Testis (tissue), 3 donors: ENCODE results near the gene NUP153. TPM values are rescaled to one million over a fixed set of nuclear protein-coding genes. Genes with fewer than 3 reads are reported as not detected.

Source experiments
- DNase-seq: peaks from one replicate; pipeline ENCODE4 v3.0.0-alpha.2; 2019
- H3K27ac ChIP-seq, 2 donors: fragments of 200-600 bp; sonication (generic); one replicate each; pipeline ENCODE4 v1.5.1; 2019
- H3K27me3 ChIP-seq: fragments of 200-600 bp; sonication (generic); one replicate; pipeline ENCODE4 v1.5.1; 2019
- H3K36me3 ChIP-seq: fragments of 200-600 bp; sonication (generic); one replicate; pipeline ENCODE4 v1.5.1; 2017; ENCODE audit warnings: low read depth; ENCODE audit errors: missing control alignments
- H3K4me1 ChIP-seq: fragments of 200-600 bp; sonication (generic); one replicate; pipeline ENCODE4 v1.5.1; 2019
- H3K4me3 ChIP-seq, 2 donors: fragments of 200-600 bp; sonication (generic); one replicate each; pipeline ENCODE4 v1.5.1; 2017 to 2019
- H3K9me3 ChIP-seq: fragments of 200-600 bp; sonication (generic); one replicate; pipeline ENCODE4 v1.5.1; 2017
- CTCF ChIP-seq, 3 experiments: fragments of 450-650 bp in 2 of 3; fragments of 200-600 bp in 1 of 3; sonication (generic) in 1 of 3; IDR thresholded peaks; one replicate each; pipeline ENCODE4 v1.5.1; 2016 to 2019; ENCODE audit warnings: antibody characterized with exemption in 3 of 3, mild to moderate bottlenecking in 2 of 3, moderate library complexity in 1 of 3
- POLR2A ChIP-seq: fragments of 450-650 bp; IDR thresholded peaks from one replicate; pipeline ENCODE4 v1.6.1; 2017; ENCODE audit warnings: antibody characterized with exemption, mild to moderate bottlenecking, moderate library complexity
- WGBS, 2 donors: methylation state at CpG; one replicate each; pipeline ENCODE4 v1.1.5; 2018; 5-methylcytosine and 5-hydroxymethylcytosine counted together
- intact Hi-C: fragments of 100-400 bp; cut with DNase I; formaldehyde crosslinking; loops from one replicate; pipeline ENCODE4 v1.15.1; 2023; ENCODE audit warnings: low total_unique reads
- polyA plus RNA-seq: library from polyadenylated mRNA; stranded (reverse); fragments of 350-450 nt; fragmentation: Illumina TruSeq; extraction: RNeasy Lipid Tissue Mini Kit (QIAGEN cat#74804); gene quantifications from one replicate; pipeline ENCODE4 v1.2.3, GENCODE V29; 2014; ENCODE audit warnings: low read depth, low replicate concordance; ENCODE audit not compliant: insufficient read depth
- total RNA-seq, 2 donors: library from RNA; depleted of rRNA; stranded (reverse); fragments of >200 nt; gene quantifications; one replicate each; pipeline ENCODE4 v1.2.3, GENCODE V29; 2016

NUP153 gene
- total and polyA plus RNA-seq, 3 donors from 2014 or later = 62.5 to 64.1 (median 63.2) TPM

- Histone ChIP-seq H3K27ac (no peak overlapping the region), H3K4me1 (no peaks in the 10 kb centered on the region), H3K36me3 (no peaks in the 10 kb centered on the region), H3K4me3 (no peak overlapping the region), H3K27me3 (no peaks in the 10 kb centered on the region), H3K9me3 (no peaks in the 10 kb centered on the region)
- intact Hi-C loops = no loop called here
- TF ChIP-seq POLR2A (no peak), CTCF (IDR thresholded peaks at IDR 0.05) (no peak)
- WGBS, 2 donors = 96 to 99% methylated on average over 3 of the region's 3 CpGs
- no peak for DNase-seq
These were observed 66.2 kb downstream of the NUP153 start for GRCh38 chr6:17640477-17640917.

- no peaks in the 10 kb centered on the region for H3K27me3 ChIP-seq
- WGBS, 2 donors = 45 to 55% methylated on average over 2 of the region's 2 CpGs
- DNase-seq = no peak
- no peak overlapping the region for H3K4me3 ChIP-seq
- H3K27ac ChIP-seq = peak overlapping the region in 1 of 2 donors; percentile 12
- H3K36me3 ChIP-seq = no peaks in the 10 kb centered on the region
- H3K9me3 ChIP-seq = no peaks in the 10 kb centered on the region
- intact Hi-C loops = no loop called here
- no peak for TF ChIP-seq CTCF (IDR thresholded peaks at IDR 0.05)
- TF ChIP-seq POLR2A = no peak
- H3K4me1 ChIP-seq = no peaks in the 10 kb centered on the region
These were observed 68.5 kb downstream of the NUP153 start for GRCh38 chr6:17638212-17638715.

- 96 to 98% methylated on average over 4 of the region's 4 CpGs for WGBS, 2 donors
- H3K4me1 ChIP-seq = no peaks in the 10 kb centered on the region
- no peak overlapping the region for H3K27ac ChIP-seq
- H3K36me3 ChIP-seq = no peaks in the 10 kb centered on the region
- no peak for DNase-seq
- no peaks in the 10 kb centered on the region for H3K9me3 ChIP-seq
- TF ChIP-seq CTCF (IDR thresholded peaks at IDR 0.05) = no peak
- no peak for TF ChIP-seq POLR2A
- intact Hi-C loops = no loop called here
- H3K4me3 ChIP-seq = no peak overlapping the region
- no peaks in the 10 kb centered on the region for H3K27me3 ChIP-seq
These were observed 71.2 kb downstream of the NUP153 start for GRCh38 chr6:17635568-17635967.

- no peak for TF ChIP-seq CTCF (IDR thresholded peaks at IDR 0.05)
- TF ChIP-seq POLR2A = no peak
- Histone ChIP-seq H3K4me3 (no peak overlapping the region), H3K27ac (no peak overlapping the region), H3K27me3 (no peaks in the 10 kb centered on the region), H3K36me3 (no peaks in the 10 kb centered on the region), H3K4me1 (no peaks in the 10 kb centered on the region), H3K9me3 (no peaks in the 10 kb centered on the region)
- intact Hi-C loops = no loop called here
- 86 to 89% methylated on average over 2 of the region's 2 CpGs for WGBS, 2 donors
- DNase-seq = no peak
These were observed 73.1 kb downstream of the NUP153 start for GRCh38 chr6:17633465-17634188.

GRCh38 chr6:17632934-17633333, 73.8 kb downstream of the NUP153 start:
- TF ChIP-seq POLR2A (no peak), CTCF (IDR thresholded peaks at IDR 0.05) (no peak)
- Histone ChIP-seq H3K36me3 (no peaks in the 10 kb centered on the region), H3K27ac (no peak overlapping the region), H3K4me1 (no peaks in the 10 kb centered on the region), H3K4me3 (no peak overlapping the region), H3K9me3 (no peaks in the 10 kb centered on the region), H3K27me3 (no peaks in the 10 kb centered on the region)
- whole genome bisulfite sequencing, 2 donors = 96 to 97% methylated on average over 1 of the region's 1 CpG
- intact Hi-C loops = no loop called here
- DNase-seq = no peak
